GM12874 (cell line): Measurements from ENCODE around the gene SSTR5.

Source experiments
- CTCF ChIP-seq: IDR thresholded peaks from 2 replicates; pipeline ENCODE4 v1.5.1; 2011; ENCODE audit warnings: low read depth, mild to moderate bottlenecking, control low read depth, low read length, moderate library complexity; ENCODE audit not compliant: insufficient read depth

The SSTR5 gene

GRCh38 chr16:1098266-1098991, 25.9 kb downstream of the SSTR5 start:
- no peak for TF ChIP-seq CTCF

GRCh38 chr16:1099189-1100083, 26.9 kb downstream of the SSTR5 start:
- TF ChIP-seq CTCF, result no peak

DNA sequence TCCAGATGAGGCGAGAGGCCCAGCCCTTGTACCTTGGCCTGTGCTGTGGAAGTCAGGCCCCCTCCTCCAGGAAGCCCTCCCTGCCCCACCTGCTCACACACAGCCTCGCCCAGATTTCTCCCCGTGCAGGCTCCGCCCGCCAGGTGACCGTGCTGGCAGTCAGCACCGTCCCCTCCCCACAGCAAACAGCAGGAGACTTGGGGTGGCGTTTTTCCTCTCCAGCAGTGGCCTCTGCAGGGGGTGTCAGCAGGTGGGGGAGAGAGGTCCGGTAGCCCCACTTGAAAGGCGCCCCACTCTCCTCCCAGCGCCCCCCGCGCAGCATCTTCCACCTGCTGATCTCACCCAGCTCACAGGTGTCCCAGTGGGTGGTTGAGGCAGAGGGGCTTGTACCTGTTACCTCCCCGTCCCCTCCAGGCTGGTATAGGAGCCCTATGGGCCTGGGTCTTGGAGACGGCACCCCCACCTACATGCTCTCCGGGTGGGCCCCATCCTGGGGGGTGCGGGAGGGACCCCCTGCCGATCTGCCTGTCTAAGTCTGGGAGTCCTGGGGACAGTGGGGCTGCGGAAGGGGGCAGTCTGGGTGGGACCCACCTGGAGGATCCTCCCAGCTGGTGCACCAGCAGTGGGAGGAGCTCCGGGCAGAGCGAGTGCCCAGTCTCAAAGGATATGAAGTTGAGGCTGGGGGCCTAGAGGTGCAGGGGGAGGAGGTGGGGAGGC, 27.7 kb downstream of the SSTR5 start:
- no peak for TF ChIP-seq CTCF

DNA sequence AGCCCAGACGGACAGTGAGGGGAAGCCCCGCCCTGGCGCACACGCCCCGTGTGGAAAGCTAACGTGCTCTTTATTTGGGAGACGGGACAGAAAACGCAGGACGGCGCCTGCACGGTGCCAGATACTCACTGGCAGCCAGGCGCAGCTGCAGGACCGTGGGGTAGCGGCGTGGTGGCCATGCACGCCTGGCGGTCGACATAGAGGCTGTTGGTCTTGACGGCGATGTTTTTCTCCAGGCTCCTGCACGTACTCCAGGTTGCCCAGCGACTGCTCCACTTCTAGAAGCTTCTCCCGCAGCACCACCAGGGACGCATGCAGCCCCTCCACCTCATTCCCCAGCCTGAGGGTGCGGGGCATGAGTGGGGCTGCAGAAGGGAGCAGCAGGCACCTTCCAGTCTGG, 28.6 kb downstream of the SSTR5 start:
- TF ChIP-seq CTCF, result no peak

- no peak for TF ChIP-seq CTCF
Measured at GRCh38 chr16:1101573-1102332, 29.2 kb downstream of the SSTR5 start.

DNA sequence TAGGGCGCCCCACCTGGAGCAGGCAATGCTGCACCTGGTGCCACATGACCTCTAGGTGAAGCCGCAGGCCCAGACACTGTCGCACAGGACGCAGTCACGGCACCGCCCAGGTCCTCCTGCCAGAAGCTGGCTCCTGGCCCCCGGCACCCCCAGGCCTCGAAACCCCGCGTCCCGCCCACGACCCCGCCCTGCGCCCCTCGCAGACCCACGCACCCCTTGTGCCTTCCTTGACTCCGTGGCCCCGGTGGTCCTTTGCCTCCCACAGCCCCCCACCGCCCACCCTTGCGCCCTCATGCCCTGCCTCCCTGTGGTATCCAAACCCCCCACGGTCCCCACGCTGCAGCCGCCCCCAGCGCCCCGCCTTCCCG, 29.8 kb downstream of the SSTR5 start:
- TF ChIP-seq CTCF, result no peak
